ENCODE data around the gene S100A9. TPM values are rescaled to one million over a fixed set of nuclear protein-coding genes. Genes with fewer than 3 reads are reported as not detected.
"Not testable (repeated sequence)": the region's sequence is repeated elsewhere in the genome, so short reads cannot be mapped to it uniquely, and the experiment has no call there.

S100A9 gene
- total RNA-seq, 1 experiment from 2014 or later, result 0.22 TPM

DNA sequence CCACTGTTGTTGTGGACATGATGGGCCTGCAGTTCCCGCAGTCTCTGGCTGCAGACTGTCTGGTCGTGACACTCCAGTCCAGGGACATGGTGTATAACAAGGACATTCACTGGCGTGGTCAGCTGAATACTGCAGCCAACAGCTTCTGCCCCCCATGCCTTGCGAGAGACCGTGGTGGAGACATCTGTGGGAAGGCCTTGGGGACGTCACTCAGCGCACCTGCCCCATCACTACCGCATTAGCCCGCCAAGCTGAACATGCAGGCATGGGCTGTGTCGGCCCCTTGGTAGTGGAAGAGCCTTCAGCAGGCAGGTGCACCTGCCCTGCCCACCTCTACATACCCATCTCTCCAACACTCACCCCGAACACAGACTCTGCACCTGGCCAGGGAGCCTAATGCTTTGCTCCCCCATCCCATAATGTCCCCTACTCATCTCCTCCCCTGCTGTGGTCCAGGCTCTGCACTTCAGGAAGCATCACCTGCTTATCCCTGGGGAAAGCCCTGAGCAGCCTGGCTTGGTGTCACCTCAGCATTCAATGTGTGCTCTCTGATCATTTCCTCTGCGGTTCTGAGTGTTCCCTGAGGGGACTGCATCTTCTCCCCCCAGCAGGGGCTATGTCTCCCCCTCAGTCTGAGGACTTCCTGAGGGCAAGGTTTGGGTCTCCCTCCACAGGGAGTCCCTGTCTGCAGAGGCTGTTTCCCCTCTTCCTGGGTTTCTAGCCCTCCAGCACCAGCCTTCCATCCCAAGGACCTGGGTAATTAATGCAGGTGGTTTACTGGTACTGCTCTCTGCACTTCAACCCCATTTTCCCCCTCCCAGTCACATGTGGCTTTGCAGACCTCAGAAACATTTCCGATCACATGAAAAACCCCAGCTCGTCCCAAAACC, 12.2 kb upstream of the S100A9 start:
- DNase-seq (ENCODE audit: low read depth), result no peak

DNA sequence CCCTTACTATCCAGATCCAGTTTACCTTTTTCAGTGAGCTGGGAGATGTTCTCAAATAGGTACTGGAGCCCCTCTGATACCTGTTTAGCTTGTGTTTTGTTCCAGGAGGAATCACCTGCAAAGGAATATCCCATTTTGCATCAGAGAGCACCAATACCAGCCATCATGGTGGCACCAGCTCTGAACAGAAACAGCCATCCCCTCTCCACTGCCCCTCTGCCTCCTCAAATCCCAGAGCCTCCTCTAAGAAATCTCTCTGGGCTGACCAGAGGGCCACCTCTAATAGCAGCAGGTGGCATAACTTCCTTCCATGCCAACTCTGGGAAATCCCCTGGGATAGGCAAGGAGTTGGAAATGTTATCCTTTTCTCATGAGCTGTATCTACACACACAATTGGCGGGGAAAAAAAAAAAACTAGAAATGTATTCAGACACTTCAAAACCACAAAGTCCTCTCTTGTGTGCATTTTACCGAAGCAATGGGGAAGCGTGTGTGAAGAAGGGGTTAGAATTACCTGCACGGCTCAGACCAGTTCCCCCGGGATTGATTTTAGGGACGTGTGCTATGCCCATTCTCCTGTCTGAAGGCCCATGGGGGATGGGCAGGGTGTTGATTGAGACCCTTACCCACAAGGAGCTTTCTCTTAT, 11.5 kb upstream of the S100A9 start:
- no peak for DNase-seq (ENCODE audit: low read depth)

DNA sequence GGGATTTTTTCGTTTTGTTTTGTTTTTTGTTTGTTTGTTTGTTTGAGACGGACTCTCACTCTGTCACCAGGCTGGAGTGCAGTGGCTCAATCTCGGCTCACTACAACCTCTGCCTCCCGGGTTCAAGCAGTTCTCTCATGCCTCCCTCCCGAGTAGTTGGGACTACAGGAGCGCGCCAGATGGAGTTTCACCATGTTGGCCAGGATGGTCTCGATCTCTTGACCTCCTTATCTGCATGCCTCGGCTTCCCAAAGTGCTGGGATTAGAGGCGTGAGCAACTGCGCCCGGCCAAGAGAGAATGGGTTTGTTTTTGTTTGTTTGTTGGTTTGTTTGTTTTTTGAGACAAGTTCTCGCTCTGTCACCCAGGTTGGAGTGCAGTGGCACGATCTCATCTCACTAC, 10.6 kb upstream of the S100A9 start:
- DNase-seq (ENCODE audit: low read depth), result not testable (repeated sequence)

- no peak for DNase-seq (ENCODE audit: low read depth)
Observed at GRCh38 chr1:153347856-153348255, 9.8 kb upstream of the S100A9 start.

DNA sequence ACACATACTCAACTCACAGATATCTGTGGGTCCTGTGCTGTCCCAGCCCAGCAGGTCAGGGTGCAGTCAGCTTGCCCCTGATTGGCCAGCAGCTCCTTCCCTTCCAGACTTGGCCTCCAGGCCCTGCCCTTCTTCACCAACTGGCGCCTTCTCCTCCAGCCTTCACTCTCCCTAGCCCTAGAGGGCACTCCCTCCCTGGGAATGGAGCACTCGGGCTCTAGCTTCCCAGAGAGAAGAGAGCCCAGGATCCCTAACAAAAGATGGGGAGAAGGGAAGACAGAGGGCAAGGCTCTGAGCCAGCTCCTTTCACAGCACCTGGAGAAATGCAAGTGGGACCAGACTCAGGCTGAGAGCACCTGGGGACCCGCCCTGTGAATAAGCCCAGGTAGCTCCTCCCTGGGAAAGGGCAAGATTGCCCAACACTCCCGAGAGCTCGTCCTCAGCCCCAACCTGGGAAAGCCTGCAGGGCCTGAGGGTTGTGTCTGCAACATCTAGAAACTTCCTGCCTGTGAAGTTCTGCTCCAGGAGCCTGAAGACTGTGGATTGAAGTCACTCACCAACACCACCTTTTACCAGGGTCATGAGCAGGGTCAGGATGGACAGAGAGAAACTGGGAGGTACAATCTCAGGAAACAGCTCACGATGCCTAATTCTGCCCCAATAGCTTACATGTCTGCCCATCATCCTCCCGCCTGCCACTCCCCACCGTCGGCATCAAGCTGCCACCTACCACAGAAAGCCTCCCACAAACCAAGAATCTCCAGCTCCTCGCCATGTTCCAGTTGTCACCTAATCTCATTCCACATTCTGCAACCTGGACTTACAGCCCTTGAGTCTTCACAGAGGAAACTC, 8.9 kb upstream of the S100A9 start, which contains the start of gene PGLYRP4:
TSS of gene PGLYRP4 (minus strand) at position 331 of the 852 bp plus-strand sequence. CDS start 909 bp downstream, outside the sequence.
- DNase-seq (ENCODE audit: low read depth), result no peak

- no peak for DNase-seq (ENCODE audit: low read depth)
Observed at GRCh38 chr1:153349363-153350320, 8.0 kb upstream of the S100A9 start.

GRCh38 chr1:153350321-153350957, 7.2 kb upstream of the S100A9 start:
- no peak for DNase-seq (ENCODE audit: low read depth)

DNA sequence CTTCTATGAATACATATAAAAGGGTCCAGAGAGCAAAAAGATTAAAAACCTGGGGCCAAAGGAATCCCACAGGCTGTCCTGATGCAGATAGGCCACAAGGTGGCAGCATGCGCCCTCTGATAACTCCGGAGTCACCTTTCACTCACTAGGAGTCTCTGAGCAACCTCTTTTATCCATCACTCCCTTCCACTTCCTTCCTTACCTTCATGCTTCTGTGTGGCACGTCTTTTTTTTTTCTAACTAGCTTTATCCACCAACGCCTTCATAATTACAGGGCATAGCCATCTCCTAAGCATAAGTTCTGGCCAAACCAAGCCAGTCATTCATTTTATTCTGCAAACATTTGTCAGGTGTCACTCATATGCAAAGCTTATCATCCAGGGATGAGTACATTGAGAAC, 5.1 kb upstream of the S100A9 start:
- peak; percentile 64 for DNase-seq (ENCODE audit: low read depth)

GRCh38 chr1:153353226-153353947, 4.3 kb upstream of the S100A9 start:
- peak; percentile 19 for DNase-seq (ENCODE audit: low read depth)

- DNase-seq (ENCODE audit: low read depth), result no peak
Observed at GRCh38 chr1:153354515-153355193, 3.0 kb upstream of the S100A9 start.

GRCh38 chr1:153355445-153356071, 2.1 kb upstream of the S100A9 start:
- DNase-seq (ENCODE audit: low read depth), result peak; percentile 63

- no peak for DNase-seq (ENCODE audit: low read depth)
Observed at GRCh38 chr1:153356392-153357075, 1.1 kb upstream of the S100A9 start.

DNA sequence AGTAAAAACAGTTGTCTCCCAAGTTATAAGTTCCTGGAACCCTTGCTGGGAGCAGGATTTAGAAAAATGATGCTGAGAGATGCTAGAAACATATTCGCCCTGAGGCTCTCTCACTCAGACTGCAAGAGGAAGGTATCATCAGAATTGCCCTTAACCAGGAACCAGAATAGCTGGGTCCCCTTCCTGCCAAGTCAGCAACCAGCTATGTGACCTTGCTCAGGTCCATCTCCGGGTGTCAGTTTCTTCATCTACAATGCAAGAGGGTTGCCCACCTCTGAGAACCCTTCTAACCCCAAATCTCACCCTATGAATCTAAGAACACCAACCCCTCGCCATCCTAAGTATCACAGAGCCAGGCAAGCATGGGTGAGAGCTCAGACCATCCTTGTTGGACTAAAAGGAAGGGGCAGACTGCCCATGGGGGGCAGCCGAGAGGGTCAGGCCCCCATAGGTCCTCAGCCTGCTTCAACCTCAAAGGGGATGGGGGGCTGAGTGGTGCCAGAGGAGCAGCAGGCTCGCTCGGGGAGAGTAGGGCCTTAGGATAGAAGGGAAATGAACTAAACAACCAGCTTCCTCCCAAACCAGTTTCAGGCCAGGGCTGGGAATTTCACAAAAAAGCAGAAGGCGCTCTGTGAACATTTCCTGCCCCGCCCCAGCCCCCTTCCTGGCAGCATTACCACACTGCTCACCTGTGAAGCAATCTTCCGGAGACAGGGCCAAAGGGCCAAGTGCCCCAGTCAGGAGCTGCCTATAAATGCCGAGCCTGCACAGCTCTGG, 390 bp upstream of the S100A9 start:
- DNase-seq (ENCODE audit: low read depth), result no peak

GRCh38 chr1:153358691-153358975, 979 bp downstream of the S100A9 start:
- DNase-seq (ENCODE audit: low read depth), result no peak

- DNase-seq (ENCODE audit: low read depth), result no peak
Observed at GRCh38 chr1:153359241-153359640, 1.6 kb downstream of the S100A9 start.

GRCh38 chr1:153360190-153360589, 2.5 kb downstream of the S100A9 start:
- DNase-seq (ENCODE audit: low read depth), result no peak
